ENCODE results near the gene TMSB4X. TPM values are rescaled to one million over a fixed set of nuclear protein-coding genes. Genes with fewer than 3 reads are reported as not detected.

Gene TMSB4X
- polyA plus RNA-seq, 1 donor (not counting 4 experiments of a cell fraction or from before 2014, with no cell fraction given): 2,500 TPM

GRCh38 chrX:12999422-12999821, 24.5 kb downstream of the TMSB4X start:
- TF ChIP-seq EZH2 (IDR thresholded peaks at IDR 0.05; ENCODE audit: low read length) (no peak), CTCF (optimal IDR thresholded peaks at IDR 0.05 in 1 of 3, IDR thresholded peaks at IDR 0.05 in 1 of 3, conservative IDR thresholded peaks at IDR 0.05 in 1 of 3; ENCODE audit: extremely low read depth in 1 of 3, insufficient read depth in 2 of 3, low read length in 3 of 3) (no peak)
- no peaks in the 10 kb centered on the region for H3K27me3 ChIP-seq (ENCODE audit: control insufficient read depth, extremely low read depth, insufficient read depth, low read length)
- no peak overlapping the region for H3K9ac ChIP-seq (ENCODE audit: control insufficient read depth, extremely low read depth, insufficient read depth, low read length)
- no peaks in the 10 kb centered on the region for H4K20me1 ChIP-seq (ENCODE audit: control insufficient read depth, extremely low read depth, insufficient read depth, low read length)
- FAIRE-seq (no peak), DNase-seq (ENCODE audit: low read depth, low spot score) (no peak)
- H3K36me3 ChIP-seq (ENCODE audit: control insufficient read depth in 2 of 2, extremely low read depth in 1 of 2, insufficient read depth in 2 of 2, low read length in 2 of 2): no peaks in the 10 kb centered on the region
- no peak overlapping the region for H2AFZ ChIP-seq (ENCODE audit: control insufficient read depth, low read length)
- no peak overlapping the region for H3K4me3 ChIP-seq (ENCODE audit: control insufficient read depth in 2 of 3, extremely low read depth in 1 of 3, insufficient read depth in 2 of 3, low read depth in 1 of 3, low read length in 3 of 3)
- H3K79me2 ChIP-seq (ENCODE audit: control insufficient read depth, insufficient read depth, low read length): no peaks in the 10 kb centered on the region
- H3K27ac ChIP-seq (ENCODE audit: control insufficient read depth, insufficient read depth, low read length): no peak overlapping the region
- H3K4me1 ChIP-seq (ENCODE audit: control insufficient read depth, extremely low read depth, insufficient read depth, low read length): peaks cover 5% of the 10 kb centered on the region
- H3K9me1 ChIP-seq (ENCODE audit: control insufficient read depth, extremely low read depth, insufficient read depth, low read length): no peaks in the 10 kb centered on the region
- no peak overlapping the region for H3K4me2 ChIP-seq (ENCODE audit: control insufficient read depth, extremely low read depth, insufficient read depth, low read depth, low read length)
- dilution Hi-C loops (cut with MboI; ENCODE audit: extremely low pct_ligation_motif_present, low sequenced_read_pairs): no loop called here
- no peaks in the 10 kb centered on the region for H3K9me3 ChIP-seq (ENCODE audit: control insufficient read depth, low read depth, low read length)

GRCh38 chrX:13000301-13000811, 25.4 kb downstream of the TMSB4X start:
- TF ChIP-seq EZH2 (IDR thresholded peaks at IDR 0.05; ENCODE audit: low read length) (no peak), CTCF (optimal IDR thresholded peaks at IDR 0.05 in 1 of 3, IDR thresholded peaks at IDR 0.05 in 1 of 3, conservative IDR thresholded peaks at IDR 0.05 in 1 of 3; ENCODE audit: extremely low read depth in 1 of 3, insufficient read depth in 2 of 3, low read length in 3 of 3) (no peak)
- DNase-seq (ENCODE audit: low read depth, low spot score) (no peak), FAIRE-seq (no peak)
- no peaks in the 10 kb centered on the region for H3K79me2 ChIP-seq (ENCODE audit: control insufficient read depth, insufficient read depth, low read length)
- dilution Hi-C loops (cut with MboI; ENCODE audit: extremely low pct_ligation_motif_present, low sequenced_read_pairs): no loop called here
- no peaks in the 10 kb centered on the region for H3K27me3 ChIP-seq (ENCODE audit: control insufficient read depth, extremely low read depth, insufficient read depth, low read length)
- no peaks in the 10 kb centered on the region for H3K36me3 ChIP-seq (ENCODE audit: control insufficient read depth in 2 of 2, extremely low read depth in 1 of 2, insufficient read depth in 2 of 2, low read length in 2 of 2)
- no peak overlapping the region for H3K9ac ChIP-seq (ENCODE audit: control insufficient read depth, extremely low read depth, insufficient read depth, low read length)
- no peak overlapping the region for H3K4me3 ChIP-seq (ENCODE audit: control insufficient read depth in 2 of 3, extremely low read depth in 1 of 3, insufficient read depth in 2 of 3, low read depth in 1 of 3, low read length in 3 of 3)
- H4K20me1 ChIP-seq (ENCODE audit: control insufficient read depth, extremely low read depth, insufficient read depth, low read length): no peaks in the 10 kb centered on the region
- no peaks in the 10 kb centered on the region for H3K9me3 ChIP-seq (ENCODE audit: control insufficient read depth, low read depth, low read length)
- H3K4me2 ChIP-seq (ENCODE audit: control insufficient read depth, extremely low read depth, insufficient read depth, low read depth, low read length): no peak overlapping the region
- H3K9me1 ChIP-seq (ENCODE audit: control insufficient read depth, extremely low read depth, insufficient read depth, low read length): no peaks in the 10 kb centered on the region
- H3K4me1 ChIP-seq (ENCODE audit: control insufficient read depth, extremely low read depth, insufficient read depth, low read length): peaks cover 5% of the 10 kb centered on the region
- H3K27ac ChIP-seq (ENCODE audit: control insufficient read depth, insufficient read depth, low read length): no peak overlapping the region
- no peak overlapping the region for H2AFZ ChIP-seq (ENCODE audit: control insufficient read depth, low read length)
